ENCODE results near the gene RRAD.
A peak's percentile ranks its signal among the peaks of the same experiment; 100 is the strongest.

Gene RRAD

GRCh38 chr16:66911112-66911511 lies 14.2 kb downstream of the RRAD start:
- H3K9me3 ChIP-seq: no peaks in the 10 kb centered on the region
- H3K27me3 ChIP-seq: no peaks in the 10 kb centered on the region
- no peaks in the 10 kb centered on the region for H3K36me3 ChIP-seq
- H3K27ac ChIP-seq: no peak overlapping the region
- no peak overlapping the region for H3K4me3 ChIP-seq
- H3K9ac ChIP-seq: no peak overlapping the region
- H4K20me1 ChIP-seq: no peaks in the 10 kb centered on the region
- no peak overlapping the region for H3K4me2 ChIP-seq
- peaks cover 13% of the 10 kb centered on the region for H3K4me1 ChIP-seq
- no peak for TF ChIP-seq Cebpa-rat (IDR thresholded peaks at IDR 0.05)

DNA sequence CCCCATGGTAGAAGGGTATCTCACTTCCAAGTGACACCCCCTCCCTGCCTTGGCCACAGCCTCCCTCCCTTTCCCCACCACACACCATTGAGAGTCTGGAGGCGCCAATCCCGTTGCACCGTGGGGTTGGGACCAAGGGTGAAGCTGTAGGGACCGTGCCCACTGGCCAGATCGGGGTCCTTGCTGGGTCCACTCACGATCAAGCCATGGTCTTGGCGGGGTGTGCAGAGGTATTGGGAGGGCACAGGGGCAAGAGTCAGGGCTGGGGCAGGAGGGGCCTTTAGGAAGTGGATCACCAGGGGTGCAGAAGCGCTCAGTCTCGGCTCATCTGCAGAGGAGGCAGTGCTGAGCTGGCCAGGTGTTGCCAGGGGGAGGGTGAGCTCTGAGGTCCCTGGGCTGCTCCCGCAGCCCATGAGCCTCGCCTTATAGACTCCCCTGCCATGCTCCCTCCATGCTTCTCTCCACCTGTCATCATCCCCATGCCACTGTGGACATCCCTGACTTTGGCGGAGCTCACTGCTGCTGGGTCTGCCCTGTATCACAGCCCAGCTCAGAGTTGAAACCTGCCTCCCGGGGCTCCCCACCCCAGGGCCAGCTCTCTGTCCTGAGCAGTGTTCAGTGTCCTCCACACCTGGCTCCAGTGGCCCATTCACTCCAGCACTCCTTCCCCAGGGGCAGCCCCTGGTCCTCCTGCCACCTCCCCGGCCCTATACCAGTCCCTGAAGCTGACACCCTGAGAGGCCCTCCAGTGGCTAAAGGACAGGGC lies 15.0 kb downstream of the RRAD start:
- no peak overlapping the region for H3K4me2 ChIP-seq
- no peaks in the 10 kb centered on the region for H3K36me3 ChIP-seq
- no peaks in the 10 kb centered on the region for H3K9me3 ChIP-seq
- H3K27me3 ChIP-seq: no peaks in the 10 kb centered on the region
- H3K9ac ChIP-seq: no peak overlapping the region
- H3K27ac ChIP-seq: no peak overlapping the region
- no peak for TF ChIP-seq Cebpa-rat (IDR thresholded peaks at IDR 0.05)
- peaks cover 20% of the 10 kb centered on the region for H3K4me1 ChIP-seq
- H3K4me3 ChIP-seq: no peak overlapping the region
- no peaks in the 10 kb centered on the region for H4K20me1 ChIP-seq

DNA sequence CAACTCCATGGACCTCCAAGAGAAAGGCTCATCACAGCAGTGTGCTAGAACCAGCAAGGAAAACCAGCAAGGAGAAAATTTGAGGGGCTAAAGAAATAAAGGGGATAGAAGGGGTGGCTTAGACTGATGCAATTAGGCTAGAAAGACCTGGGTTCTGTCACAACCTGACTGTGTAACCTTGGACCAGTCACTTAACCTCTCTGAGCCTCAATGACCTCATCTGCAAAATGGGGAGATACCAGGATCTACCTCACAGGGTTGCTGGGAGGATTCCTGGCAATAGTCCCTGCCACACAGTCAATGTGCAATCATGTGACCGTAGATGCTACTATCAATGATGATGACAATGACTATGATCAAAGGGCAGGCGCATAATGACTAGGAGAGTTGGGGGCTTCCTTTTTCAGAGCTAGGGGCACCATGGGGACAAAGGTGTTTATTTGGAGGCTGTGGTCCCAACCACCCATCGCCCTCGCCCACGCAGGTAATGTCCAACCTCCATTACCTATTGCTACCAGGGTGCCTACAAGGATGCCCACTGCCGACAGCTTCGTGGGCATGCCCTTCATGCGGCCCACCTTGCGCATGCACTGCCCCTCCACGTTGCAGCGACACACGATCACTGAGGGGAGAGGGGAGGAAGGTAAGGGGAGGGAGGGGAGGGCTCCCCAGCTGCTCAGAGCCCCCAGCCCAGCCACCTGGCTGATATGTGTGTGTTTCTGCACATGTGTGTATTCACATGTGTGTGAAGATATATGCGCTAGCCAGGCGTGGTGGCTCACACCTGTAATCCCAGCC lies 16.4 kb downstream of the RRAD start:
- Histone ChIP-seq H3K4me1 (peaks cover 34% of the 10 kb centered on the region), H3K9me3 (no peaks in the 10 kb centered on the region), H3K36me3 (no peaks in the 10 kb centered on the region), H3K4me3 (no peak overlapping the region), H3K9ac (no peak overlapping the region), H3K4me2 (no peak overlapping the region), H3K27me3 (no peaks in the 10 kb centered on the region), H3K27ac (no peak overlapping the region), H4K20me1 (no peaks in the 10 kb centered on the region)
- TF ChIP-seq Cebpa-rat (IDR thresholded peaks at IDR 0.05): no peak

- no peak for TF ChIP-seq Cebpa-rat (IDR thresholded peaks at IDR 0.05)
- Histone ChIP-seq H3K36me3 (no peaks in the 10 kb centered on the region), H3K4me3 (no peak overlapping the region), H3K4me1 (peaks cover 43% of the 10 kb centered on the region), H3K27me3 (no peaks in the 10 kb centered on the region), H3K4me2 (0 out of 2 replicates have a peak overlapping the region, but pooled peaks have one; percentile 3), H3K9ac (no peak overlapping the region), H3K9me3 (no peaks in the 10 kb centered on the region), H3K27ac (no peak overlapping the region), H4K20me1 (no peaks in the 10 kb centered on the region)
These were observed 17.2 kb downstream of the RRAD start for GRCh38 chr16:66908116-66908515.

- no peaks in the 10 kb centered on the region for H3K36me3 ChIP-seq
- no peak overlapping the region for H3K4me3 ChIP-seq
- H3K9ac ChIP-seq: no peak overlapping the region
- no peaks in the 10 kb centered on the region for H3K9me3 ChIP-seq
- no peak for TF ChIP-seq Cebpa-rat (IDR thresholded peaks at IDR 0.05)
- no peak overlapping the region for H3K27ac ChIP-seq
- 0 out of 2 replicates have a peak overlapping the region, but pooled peaks have one; percentile 3 for H3K4me2 ChIP-seq
- no peaks in the 10 kb centered on the region for H3K27me3 ChIP-seq
- H4K20me1 ChIP-seq: no peaks in the 10 kb centered on the region
- peaks cover 52% of the 10 kb centered on the region for H3K4me1 ChIP-seq
These were observed 18.2 kb downstream of the RRAD start for GRCh38 chr16:66906916-66907836.

DNA sequence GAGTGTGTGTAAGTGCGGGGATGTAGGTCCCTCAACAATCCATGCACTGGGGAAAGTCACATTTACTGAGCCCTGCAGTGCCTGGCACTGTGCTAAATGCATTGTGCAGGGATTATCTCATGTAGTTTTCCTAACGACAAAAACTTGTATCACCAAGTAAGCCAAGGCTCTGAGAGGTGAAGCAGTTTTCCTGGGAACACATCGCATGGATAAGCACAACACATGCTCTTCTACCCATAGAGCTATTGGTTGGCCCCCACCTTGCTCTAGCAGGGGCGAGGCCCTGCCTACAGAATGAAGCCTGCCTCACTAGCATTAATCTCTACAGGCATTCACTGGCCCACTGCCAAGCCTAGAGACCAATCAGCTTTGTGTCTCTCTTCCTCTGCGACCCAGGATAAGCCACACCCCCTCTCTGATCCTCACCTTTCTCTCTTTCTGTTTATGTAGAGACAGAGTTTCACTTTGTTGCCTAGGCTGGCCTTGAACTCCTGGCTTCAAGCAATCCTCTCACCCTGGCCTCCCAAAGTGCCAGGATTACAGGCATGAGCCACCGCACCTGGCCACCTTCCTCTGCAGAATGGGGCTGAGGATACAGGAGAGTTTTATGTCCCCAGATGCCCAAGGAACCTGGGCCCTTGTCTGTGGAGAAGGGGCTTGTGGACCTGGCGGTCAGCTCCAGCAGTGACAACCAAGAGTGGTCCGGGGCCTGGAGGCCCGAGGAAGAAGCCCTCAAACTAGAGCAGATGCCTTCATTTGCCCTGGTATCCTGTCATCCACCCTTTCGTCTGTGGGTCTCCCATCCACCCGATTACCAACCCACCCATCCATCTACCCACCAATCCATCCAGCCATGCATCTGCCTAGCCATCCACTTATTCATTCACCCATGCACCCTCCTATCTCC lies 19.4 kb downstream of the RRAD start:
- no peak overlapping the region for H3K4me3 ChIP-seq
- H3K27me3 ChIP-seq: no peaks in the 10 kb centered on the region
- H3K36me3 ChIP-seq: no peaks in the 10 kb centered on the region
- H3K27ac ChIP-seq: no peak overlapping the region
- no peaks in the 10 kb centered on the region for H4K20me1 ChIP-seq
- H3K9ac ChIP-seq: no peak overlapping the region
- peak overlapping the region; percentile 53 for H3K4me2 ChIP-seq
- peaks cover 65% of the 10 kb centered on the region for H3K4me1 ChIP-seq
- TF ChIP-seq Cebpa-rat (IDR thresholded peaks at IDR 0.05): no peak
- H3K9me3 ChIP-seq: no peaks in the 10 kb centered on the region

- peak overlapping the region; percentile 54; the same call in 1 of the 2 replicates for H3K27ac ChIP-seq
- H3K9ac ChIP-seq: no peak overlapping the region
These were observed 20.3 kb downstream of the RRAD start for GRCh38 chr16:66904846-66905632.

DNA sequence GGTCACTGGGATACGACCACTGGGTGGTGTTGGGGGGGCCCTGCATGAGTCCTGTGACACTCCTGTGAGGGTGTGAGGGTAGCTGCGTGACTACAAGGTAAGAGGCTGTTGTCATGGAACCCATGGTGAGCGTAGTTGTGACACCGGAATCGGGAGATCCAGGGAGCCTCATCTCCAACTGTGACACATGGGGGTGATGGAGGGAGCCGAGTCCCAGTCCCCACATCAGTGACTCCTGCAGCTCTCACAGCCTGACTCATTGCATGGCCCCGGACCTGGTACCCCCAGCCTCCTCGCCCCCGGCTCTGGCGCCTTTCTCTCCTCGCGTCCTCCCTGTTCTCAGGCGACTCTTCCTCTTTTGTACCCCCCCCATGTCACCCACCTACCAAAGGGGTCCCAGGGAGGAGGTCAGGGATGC lies 20.9 kb downstream of the RRAD start:
- Histone ChIP-seq H3K4me2 (peak overlapping the region; percentile 83), H3K27ac (peak overlapping the region; percentile 54; the same call in 1 of the 2 replicates), H3K27me3 (no peaks in the 10 kb centered on the region), H3K4me3 (no peak overlapping the region), H4K20me1 (no peaks in the 10 kb centered on the region), H3K9ac (peak overlapping the region; percentile 20; the same call in 1 of the 2 replicates), H3K36me3 (no peaks in the 10 kb centered on the region), H3K9me3 (no peaks in the 10 kb centered on the region), H3K4me1 (peaks cover 78% of the 10 kb centered on the region)
- no peak for TF ChIP-seq Cebpa-rat (IDR thresholded peaks at IDR 0.05)

More at GRCh38 chr16:66904846-66905632, 20.3 kb downstream of the RRAD start:
- Histone ChIP-seq H4K20me1 (no peaks in the 10 kb centered on the region), H3K27me3 (no peaks in the 10 kb centered on the region), H3K4me2 (peak overlapping the region; percentile 83), H3K4me3 (no peak overlapping the region), H3K4me1 (peaks cover 72% of the 10 kb centered on the region), H3K9me3 (no peaks in the 10 kb centered on the region), H3K36me3 (no peaks in the 10 kb centered on the region)
- no peak for TF ChIP-seq Cebpa-rat (IDR thresholded peaks at IDR 0.05)

Measured in BLaER1 (cell line).